ENCODE measurements around the gene SMARCA4. TPM values are rescaled to one million over a fixed set of nuclear protein-coding genes. Genes with fewer than 3 reads are reported as not detected.

The SMARCA4 gene
- total RNA-seq, 1 experiment from 2014 or later = 96.3 TPM

GRCh38 chr19:11010041-11010440 is 49.2 kb downstream of the SMARCA4 start:
- no peak for DNase-seq (ENCODE audit: low read depth)

DNA sequence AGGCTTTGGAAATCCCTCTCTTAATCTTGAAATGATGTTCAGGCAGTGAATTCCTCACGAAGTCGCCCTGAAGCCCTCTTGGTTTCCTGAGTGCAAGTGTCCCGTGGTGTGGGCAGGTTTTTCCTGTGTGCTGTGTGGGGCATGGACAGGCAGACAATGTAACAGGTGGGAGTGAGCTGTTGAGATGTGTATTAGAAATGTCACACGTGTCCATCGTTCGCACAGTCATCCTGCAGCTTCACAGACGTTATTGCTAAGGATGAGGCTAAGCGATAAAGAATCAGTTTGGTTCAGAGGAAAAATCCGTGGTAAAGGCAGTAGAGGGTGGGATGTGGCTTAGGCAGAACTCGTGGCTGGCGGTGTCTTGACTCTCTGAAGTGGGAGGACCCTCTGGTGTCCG is 51.7 kb downstream of the SMARCA4 start:
- DNase-seq (ENCODE audit: low read depth) = no peak

DNA sequence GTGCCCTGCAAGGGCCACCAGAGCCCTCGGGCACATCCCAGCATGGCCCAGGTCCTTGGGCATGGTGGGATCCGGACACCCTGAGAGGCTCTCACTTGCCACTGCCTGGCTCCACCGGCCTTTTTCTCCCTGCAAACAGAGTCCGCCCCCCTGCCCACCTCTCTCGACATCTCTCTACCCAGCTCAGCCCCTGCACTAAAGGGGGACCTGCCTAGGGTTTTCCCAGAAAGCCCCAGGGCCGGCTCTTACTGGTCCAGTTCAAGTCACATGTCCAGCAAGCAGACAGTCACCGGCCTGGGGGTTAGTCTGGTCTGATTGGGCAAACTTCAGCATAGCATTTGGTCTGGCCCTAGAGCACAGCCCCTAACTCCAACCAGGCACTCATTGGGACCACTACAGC is 52.9 kb downstream of the SMARCA4 start:
- DNase-seq (ENCODE audit: low read depth) = no peak

DNA sequence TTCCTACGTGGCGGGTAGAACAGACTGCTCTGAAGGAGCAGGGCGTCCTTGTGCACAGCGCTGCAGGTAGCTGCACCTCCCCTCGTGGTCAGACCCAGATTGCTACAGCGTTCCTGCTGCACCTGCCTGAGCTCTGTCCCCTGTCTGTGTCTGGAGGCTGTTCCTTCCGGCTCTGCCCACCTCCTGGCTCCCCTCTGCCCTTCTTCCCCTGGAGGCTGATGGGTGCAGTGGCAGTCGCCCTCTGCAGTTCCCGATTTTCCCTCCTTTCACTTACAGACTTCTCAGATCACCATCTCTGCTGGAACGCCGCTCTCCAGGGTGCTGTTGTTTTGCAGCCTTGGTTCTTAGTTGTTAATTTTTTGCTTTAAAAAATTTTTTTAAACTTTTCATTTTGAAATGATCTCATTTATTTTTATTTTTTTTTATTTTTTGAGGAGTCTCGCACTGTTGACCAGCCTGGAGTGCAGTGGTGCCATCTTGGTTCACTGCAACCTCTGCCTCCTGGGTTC is 53.6 kb downstream of the SMARCA4 start:
- no peak for DNase-seq (ENCODE audit: low read depth)

- no peak for DNase-seq (ENCODE audit: low read depth)
Measured at GRCh38 chr19:11016631-11017030, 55.8 kb downstream of the SMARCA4 start.

DNA sequence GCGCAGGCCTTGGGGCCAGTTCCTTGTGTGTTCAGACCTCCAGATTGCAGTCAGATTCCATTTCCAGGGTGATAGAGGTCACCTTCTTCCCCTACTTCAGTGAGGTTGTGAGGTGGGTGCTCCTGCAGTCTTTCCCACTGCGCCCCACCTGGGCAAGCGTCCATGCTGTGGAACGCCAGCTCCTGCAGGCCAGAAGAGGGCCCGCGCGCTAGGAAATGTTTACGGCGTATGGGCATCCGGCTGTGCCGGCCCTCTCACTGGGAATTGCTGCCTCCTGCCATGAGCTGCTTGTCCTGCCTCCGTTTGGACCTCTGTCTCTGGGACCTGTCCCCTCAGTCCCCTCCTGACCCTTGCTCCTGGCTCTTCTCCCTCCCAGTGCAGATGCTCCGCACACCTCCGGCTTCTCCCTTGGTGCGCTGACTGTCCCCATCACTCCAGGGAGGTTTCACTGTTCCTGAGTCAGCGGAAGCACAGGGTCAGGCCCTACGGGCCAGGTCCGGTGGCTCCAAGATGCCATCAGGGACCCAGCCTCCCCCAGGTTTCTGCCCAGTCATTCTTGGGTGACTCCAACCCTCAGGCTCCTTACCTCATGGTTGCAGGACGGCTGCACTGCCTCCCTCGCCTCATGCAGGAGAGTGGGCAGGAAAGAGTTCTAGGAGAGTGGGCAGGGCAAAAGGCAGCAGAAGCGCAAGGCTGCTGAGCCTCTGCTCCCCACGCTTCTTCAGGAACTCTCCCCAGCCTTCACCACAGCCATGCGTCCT is 56.6 kb downstream of the SMARCA4 start:
- no peak for DNase-seq (ENCODE audit: low read depth)

DNA sequence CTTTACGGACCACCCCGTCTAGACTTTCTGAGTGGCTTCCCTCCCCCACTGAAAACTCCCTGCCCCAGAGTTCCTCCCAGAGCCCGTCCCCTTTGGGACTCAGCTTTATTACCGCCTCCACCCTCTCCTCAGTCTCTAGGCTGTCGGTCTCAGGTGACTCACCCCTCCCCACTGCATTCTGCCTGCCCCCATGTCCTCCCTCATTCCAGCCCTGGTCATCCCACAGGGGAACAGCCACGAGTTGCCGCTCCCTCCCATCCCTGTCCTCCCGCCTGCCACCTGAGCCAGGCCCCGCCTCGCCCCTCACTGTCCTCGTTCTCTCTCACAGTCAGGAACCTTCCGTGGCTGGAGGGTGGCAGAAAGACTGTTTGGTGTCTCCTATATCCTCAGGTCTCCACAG is 57.3 kb downstream of the SMARCA4 start:
- DNase-seq (ENCODE audit: low read depth) = no peak

- no peak for DNase-seq (ENCODE audit: low read depth)
Measured at GRCh38 chr19:11018763-11019162, 57.9 kb downstream of the SMARCA4 start.

GRCh38 chr19:11019262-11019661 is 58.4 kb downstream of the SMARCA4 start:
- DNase-seq (ENCODE audit: low read depth) = no peak

GRCh38 chr19:11019824-11020223 is 59.0 kb downstream of the SMARCA4 start:
- DNase-seq (ENCODE audit: low read depth) = no peak

GRCh38 chr19:11020423-11020822 is 59.6 kb downstream of the SMARCA4 start:
- no peak for DNase-seq (ENCODE audit: low read depth)

- DNase-seq (ENCODE audit: low read depth) = no peak
Measured at GRCh38 chr19:11020982-11021759, 60.3 kb downstream of the SMARCA4 start.

- no peak for DNase-seq (ENCODE audit: low read depth)
Measured at GRCh38 chr19:11021760-11022144, 60.9 kb downstream of the SMARCA4 start.

- no peak for DNase-seq (ENCODE audit: low read depth)
Measured at GRCh38 chr19:11023016-11023415, 62.2 kb downstream of the SMARCA4 start.

DNA sequence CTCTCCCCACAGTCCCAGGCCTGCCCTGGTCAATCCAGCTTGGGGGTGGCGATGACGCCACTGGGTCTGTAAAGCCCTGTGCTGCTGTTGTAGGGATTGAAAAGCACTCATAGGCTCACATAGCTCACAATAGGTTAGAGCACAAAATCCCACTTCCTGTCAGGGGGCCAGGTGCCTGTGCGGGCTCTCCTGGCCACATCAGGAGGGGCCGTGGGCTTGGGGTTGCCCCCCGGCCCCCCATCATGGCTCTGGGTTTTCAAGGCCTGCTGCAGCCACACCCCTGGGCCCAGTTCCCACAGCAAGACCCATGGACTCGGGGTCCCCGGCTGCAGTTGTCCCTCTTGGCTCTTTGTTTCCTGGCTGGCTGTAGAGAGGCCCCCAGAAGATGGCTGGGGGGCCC is 62.9 kb downstream of the SMARCA4 start:
- DNase-seq (ENCODE audit: low read depth) = no peak

DNA sequence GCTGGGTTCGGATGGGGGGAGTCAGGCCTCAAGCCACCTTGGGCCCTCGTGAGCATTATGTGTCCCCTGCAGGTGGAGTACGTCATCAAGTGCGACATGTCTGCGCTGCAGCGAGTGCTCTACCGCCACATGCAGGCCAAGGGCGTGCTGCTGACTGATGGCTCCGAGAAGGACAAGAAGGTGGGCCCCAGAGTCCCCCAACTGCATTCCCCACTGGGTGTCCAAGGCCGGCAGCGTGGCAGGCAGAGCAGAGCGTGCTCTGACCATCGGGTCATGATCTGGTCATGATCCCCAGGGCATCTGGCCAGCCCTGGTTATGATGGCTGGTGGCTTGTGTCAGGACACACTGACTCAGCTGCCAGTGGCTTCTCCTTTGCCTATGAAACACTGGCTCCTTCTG is 63.4 kb downstream of the SMARCA4 start:
- DNase-seq (ENCODE audit: low read depth) = no peak

- DNase-seq (ENCODE audit: low read depth) = no peak
Measured at GRCh38 chr19:11025006-11025405, 64.2 kb downstream of the SMARCA4 start.

- no peak for DNase-seq (ENCODE audit: low read depth)
Measured at GRCh38 chr19:11025445-11025844, 64.6 kb downstream of the SMARCA4 start.

DNA sequence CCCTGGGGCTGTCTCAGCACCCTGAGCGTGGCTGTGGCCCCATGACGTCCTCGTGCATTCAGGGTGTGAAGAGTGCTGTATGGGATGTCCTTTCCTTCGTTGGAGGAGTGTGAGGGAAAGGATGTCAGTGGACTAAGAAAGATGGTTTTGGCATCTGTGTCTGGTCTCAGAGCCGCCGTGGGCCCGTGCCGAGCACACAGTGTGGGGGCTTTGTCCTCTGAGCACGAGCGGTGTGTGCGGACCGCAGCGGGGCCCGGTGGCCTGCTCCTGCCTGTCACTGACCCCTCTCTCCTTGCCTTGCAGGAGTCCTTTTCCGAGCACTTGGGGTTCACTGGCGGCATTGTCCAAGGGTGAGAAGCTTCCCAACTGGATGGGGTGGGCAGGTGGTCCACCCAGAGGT is 65.2 kb downstream of the SMARCA4 start:
- DNase-seq (ENCODE audit: low read depth) = no peak

DNA sequence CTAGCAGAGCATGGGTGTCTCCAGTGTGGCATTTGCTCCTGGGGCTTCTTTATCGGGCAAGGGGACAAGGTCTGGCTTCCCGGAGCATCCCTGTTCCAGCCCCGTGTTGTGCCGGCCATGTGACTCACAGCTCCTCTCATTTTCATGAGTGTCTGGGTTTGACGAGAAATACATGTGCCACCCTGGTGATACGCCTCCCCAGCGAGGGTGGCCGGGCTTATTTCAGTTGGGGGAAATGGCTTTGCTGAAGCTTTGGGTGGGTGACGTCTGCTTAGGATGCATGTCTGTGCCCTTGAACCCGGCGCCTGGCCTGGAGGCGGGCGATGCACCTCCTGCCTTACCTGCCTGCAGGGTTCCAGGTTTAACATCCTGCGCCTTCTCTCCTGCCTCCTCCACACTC is 66.6 kb downstream of the SMARCA4 start:
- no peak for DNase-seq (ENCODE audit: low read depth)

DNA sequence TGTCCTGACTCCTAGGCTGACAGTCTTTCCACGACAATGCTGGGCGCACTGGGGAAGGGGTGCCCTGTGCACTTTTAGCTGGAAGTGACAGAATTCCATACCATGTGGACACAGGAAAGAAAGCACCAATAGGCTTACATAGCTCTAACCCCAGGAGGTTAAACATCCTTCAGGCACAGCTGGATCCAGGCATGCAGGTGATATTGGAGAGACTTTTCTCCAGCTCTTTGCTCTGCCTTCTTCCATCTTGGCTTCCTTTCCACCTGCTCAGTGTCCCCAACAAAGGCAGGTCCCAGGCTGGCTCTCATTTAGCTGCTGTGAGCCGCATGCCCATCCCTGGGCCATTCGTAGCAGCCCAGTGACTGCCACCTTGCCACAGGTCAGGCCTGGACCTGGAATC is 67.3 kb downstream of the SMARCA4 start:
- DNase-seq (ENCODE audit: low read depth) = no peak

- no peak for DNase-seq (ENCODE audit: low read depth)
Measured at GRCh38 chr19:11031421-11032070, 70.7 kb downstream of the SMARCA4 start.

All from HT1080 (cell line).